ENCODE results near the gene FAM131B.

FAM131B gene

DNA sequence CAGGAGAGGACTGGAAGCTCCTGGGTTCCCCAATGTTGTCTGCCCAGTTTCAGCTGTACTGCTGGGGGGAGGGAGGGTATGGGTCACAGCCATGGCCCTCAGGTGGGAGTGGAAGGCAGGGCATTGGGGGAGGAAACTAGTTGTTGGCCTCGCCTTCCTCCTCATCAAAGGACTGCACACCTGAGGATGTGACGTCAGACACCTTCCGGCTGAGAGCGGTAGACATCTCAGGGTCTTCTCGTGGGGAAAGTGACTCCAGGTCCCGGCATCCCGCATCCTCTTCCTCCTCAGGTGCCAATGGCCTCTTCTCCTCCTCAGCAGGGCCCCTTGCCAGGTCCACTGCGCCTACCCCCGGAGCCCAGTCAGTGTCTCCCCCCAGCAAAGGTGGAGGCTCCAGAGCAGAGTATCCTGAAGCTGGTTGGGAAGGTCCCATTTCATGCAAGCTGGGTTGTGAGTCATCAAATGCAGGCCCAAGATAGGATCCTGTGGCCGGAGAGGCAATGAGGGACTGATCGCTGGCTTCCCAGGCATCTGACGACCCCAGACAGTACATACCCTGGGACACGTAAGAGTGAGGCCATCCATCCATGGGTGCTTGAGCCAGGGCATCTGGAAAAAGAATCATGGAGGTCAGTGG is 6.0 kb downstream of the FAM131B start:
- no peak for DNase-seq

DNA sequence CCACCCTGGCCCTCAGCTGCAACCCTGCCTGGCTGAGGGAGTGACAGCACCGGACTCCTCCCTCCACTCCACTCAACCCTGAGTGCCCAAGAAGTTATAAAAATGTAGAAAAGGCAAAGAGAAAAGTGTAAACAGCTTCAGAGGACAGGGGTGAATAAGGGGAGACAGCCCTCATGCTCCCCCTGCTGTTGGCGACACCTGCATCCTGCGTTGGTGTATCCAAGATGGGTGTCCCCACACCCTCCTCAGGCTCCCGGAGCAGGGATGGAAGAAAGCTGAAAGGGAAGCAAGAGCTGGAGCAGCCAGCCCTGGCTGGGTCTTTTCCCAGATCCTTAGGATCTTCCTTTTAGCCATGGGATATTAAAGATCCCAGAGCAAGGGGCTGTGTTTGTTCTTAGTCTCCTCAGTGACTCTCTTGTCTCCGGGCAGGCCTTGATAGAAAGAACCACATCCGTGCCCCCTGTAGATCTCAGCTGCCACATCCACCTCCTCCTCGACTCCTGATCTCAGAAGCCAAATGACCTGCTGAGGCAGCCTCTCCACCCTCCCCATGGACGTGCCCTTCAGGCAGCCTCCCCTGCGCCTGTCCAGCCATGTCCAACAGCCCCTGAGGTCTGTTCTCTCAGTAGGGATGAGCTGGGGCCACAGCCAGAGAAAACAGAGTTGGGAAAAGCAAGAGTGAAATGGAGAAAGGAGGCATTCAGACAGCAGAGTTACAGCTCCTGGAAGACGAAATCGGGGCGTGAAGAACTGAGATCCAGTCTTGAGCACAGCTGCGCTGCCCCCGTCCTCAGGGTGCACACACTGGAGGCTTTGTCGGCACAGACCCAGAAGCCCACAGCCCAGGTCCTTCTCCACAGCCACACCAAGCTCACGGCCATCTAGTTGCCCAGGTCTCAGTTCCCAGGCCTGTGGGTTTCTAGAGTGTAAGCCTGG is 6.8 kb downstream of the FAM131B start:
- no peak for DNase-seq

DNA sequence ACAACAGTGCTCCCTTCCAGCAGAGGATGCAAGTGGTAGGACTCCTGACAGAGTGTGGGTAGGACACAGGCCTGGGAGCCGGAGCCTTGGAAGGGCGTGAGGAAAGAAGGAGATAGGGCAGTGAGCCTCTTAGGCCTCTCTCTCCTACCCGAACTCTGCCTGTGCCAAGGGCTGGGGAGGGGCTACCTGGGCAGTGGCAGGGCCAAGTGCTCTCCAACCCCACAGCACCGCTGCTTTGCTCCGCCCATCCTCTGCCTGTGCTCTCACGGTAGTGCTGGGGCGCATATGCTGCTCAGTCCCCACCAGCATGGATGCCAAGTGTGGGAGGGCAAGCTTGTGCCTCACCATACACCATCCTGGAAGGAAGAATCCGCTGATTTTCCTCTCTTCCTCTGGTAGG is 7.5 kb downstream of the FAM131B start:
- no peak for DNase-seq

DNA sequence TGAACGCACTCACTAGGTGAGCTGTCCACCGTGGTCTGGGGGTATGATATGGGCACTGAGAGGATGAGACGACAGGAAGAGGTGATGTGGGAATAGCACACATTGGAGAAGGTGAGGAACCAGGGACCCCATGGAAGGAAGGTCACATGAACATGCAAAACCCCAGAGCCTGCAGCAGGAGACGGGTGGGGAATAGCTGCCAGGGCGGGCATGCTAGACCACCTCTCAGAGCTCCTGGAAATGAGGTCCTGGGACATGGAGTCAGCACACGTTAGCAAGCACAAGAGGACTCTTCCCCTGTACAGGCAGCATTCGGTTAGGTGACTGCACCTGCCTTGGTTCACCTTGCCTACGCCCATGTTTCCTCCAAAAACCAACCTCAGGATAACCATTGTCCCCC is 8.1 kb downstream of the FAM131B start:
- DNase-seq: no peak

- no peak for DNase-seq
Measured at GRCh38 chr7:143352531-143353002, 9.9 kb downstream of the FAM131B start.

DNA sequence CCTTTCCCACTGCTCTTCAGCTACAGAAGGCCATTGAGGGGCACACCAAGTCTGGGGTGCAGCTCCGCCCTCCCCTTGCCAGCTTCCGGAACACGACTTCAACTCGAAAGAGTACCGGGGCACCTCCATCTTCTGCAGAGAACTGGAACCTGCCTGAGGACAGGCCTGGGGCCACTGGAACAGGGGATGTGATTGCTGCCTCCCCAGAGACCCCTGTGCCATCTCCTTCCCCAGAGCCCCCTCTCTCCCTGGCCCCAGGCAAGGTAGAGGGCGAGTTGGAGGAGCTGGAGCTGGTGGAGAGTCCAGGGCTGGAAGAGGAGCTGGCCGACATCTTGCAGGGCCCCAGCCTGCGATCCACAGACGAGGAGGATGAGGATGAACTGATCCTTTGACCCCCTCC is 10.9 kb downstream of the FAM131B start:
- no peak for DNase-seq

- DNase-seq: no peak
Measured at GRCh38 chr7:143351060-143351459, 11.5 kb downstream of the FAM131B start.

- no peak for DNase-seq
Measured at GRCh38 chr7:143347950-143348349, 14.6 kb downstream of the FAM131B start.

- DNase-seq: no peak
Measured at GRCh38 chr7:143346018-143346417, 16.5 kb downstream of the FAM131B start.

DNA sequence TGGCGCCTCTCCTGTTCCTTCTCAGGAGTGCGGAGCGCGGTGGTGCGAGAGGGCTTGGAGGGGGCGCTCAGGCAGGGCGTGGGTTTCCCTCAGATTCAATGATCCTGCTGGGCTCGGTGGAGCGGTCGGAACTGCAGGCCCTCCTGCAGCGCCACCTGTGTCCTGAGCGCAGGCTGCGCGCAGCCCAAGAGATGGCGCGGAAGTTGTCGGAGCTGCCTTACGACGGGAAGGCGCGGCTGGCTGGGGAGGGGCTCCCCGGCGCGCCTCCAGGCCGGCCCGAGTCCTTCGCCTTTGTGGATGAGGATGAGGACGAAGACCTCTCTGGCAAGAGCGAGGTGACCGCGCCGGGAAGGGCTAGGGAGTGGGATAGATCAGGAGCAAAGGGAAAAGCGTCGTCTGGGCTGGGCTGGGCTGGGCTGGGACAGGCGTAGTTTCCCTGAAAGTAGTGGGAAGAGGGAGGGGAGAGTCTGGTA is 17.0 kb downstream of the FAM131B start:
- DNase-seq: peak; percentile 12

DNA sequence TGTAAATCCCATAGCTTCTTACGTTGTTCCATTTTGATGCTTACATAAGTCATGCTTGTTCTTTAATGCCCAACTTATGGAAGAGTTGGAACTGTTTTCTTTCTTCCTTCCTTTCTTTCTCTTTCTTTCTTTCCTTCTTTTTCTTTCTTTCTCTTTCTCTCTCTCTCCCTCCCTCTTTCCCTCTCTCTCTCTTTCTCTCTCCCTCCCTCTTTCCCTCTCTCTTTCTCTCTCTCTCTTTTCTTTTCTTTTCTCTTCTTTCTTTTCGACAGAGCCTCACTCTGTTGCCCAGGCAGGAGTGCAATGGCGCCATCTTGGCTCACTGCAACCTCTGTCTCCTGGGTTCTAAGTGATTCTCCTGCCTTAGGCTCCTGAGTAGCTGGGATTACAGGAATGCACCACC is 18.9 kb downstream of the FAM131B start:
- DNase-seq: no peak

GRCh38 chr7:143341842-143342241 is 20.7 kb downstream of the FAM131B start:
- no peak for DNase-seq

DNA sequence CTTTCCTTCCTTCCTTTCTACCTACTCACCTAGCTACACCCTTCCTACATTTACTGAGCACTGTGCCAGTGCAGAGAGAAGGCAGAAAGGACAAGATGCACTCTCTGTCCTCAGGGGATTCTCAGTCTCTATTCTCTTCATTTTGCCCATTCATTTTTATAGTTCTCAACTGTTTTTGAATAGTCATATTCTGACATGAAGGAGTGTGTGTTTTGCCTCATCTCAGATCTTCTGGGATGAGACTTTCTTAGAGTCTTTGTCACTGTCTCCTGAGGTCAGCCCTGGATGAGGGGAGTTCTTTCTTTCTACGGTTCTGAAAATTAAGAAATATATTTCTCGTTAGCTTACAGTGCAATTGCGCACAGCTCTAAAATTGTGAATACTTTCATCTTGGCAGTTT is 25.3 kb downstream of the FAM131B start:
- no peak for DNase-seq

DNA sequence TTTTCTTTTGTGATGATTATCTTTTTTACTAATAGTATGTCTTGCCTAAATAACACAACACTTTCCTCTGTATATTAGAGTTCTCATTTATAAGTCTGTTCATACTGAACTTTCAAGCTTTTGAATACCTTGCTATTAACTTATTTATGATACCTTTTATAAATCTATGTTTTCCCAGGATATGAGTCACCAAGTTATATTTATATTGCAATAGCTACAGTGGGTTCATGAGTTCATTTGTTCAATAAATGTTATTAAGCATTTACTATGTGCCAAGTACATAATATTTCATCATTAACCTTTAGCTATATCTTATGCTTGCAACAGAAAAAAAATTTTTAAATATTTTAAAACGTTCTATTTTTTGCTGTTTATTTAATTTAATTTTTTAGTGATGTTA is 28.3 kb downstream of the FAM131B start:
- DNase-seq: no peak

DNA sequence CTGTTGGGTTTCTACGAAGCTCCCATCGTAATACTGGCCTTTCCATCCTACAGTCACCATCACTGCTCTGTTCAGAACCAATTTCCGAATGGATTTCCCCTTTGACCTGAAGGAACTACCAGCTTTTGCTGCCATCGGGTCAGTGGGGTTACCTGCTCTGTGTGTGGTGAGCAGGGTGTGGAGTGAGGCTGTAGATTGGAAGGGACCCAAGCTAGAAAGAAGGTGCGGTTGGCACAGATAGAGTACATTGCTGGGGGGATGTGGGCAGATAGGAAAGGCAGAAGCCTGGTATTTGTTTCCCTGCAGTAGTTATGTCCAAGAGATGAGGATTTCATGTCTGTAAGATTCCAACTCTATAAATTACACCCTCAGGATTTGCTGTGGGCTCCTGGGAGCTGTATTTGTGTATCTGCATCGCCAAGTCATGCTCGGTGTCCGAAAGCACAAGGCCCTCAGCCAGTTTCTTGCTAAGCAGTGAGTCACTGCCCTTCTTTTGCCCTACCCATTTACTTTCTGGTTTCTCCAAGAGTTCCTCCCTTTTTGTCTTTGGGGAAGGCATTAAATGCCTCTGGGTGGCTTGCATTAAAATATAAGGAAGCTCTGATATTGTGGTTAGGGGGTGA is 31.2 kb downstream of the FAM131B start:
- no peak for DNase-seq

DNA sequence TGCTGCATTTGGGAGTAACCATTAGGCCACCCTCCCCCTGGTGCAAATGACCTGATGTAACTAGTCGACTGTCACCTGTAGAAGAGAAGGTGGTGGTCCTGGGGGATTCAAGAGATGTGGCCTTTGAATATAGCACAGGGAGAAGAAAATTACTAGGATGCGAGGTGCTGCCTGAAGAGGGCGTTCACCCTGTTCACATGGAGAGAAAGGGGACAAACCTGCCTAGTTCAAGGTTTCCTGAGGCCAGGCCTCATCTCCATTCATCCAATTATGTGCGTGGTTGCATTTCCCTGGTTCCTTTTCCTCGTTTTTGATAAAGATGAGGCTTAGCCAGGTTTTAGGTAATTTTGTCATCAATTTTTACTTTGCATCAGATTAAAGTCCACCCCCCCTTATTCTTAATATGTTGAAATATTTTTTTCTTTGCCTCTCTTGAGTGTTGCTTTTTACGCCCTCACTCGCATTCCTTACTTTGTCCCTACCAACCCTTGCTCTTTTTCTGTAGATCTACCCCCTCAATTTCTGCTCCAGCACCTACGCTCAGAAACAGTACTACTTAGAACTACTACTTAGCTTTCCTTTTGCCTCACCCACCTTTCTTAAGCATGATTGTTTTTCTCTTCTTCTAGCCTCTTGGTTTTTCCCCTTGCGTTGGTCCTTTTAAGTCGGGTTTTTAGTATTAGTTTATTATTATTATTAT is 32.9 kb downstream of the FAM131B start:
- no peak for DNase-seq

GRCh38 chr7:143327903-143328302 is 34.6 kb downstream of the FAM131B start:
- DNase-seq: no peak

DNA sequence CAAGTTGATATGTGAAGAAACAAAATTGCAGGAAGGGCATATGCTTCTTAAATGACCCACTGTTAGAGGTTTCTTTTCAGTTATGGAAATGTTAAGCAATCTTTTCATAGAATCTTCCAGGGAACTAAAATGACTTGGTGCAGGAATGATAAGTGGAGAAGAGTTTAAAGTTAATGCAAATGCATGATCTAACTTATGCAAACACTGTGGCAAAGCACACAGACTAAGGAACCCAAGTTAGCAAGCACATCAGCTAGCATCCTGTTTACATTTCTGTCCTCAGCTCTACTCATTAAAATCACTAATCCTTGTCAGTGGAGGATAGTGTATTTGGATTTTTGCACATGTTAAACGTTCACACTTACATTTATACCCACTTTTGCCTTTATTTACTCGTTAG is 37.3 kb downstream of the FAM131B start:
- no peak for DNase-seq

GRCh38 chr7:143323653-143324052 is 38.9 kb downstream of the FAM131B start:
- DNase-seq: no peak

DNA sequence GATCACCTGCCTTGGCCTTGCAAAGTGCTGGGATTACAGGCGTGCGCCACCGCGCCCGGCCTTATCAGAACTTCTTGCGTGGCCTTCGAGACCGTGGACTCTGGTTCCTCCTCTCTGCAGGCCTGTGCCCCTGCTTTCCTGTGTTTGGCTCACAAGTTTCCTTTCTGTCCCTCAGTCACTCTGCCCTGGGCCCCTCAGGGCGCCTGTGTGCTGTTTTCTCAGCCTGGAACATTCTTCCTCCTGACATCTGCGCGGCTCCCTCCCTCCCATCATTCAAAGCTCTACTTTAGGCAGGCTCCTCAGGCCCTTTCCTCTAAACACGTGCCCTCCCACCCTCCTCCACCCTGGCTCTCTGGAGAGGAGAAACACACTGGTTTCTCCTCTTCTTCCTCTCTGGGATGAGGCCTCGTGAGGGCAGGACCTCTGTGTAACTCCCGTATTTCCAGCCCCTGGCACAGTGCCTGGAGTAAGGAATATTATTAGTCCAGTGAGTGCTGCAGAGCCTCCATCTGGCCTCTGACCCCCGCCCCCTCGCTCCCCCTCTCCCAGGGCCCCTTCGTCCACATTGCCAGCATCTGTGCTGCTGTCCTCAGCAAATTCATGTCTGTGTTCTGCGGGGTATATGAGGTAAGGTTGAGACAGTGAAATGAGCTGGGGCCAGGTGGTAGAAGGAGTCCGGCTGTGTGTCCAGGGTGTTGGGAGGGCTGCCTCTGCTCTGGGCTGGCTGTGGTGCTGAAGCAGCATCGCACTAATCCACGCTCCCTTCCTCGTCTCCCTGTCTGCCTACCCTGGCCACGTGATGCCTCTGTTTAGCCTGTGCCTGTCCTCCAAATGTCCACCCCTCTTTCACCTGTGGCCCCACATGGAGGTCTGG is 39.5 kb downstream of the FAM131B start:
- DNase-seq: no peak

DNA sequence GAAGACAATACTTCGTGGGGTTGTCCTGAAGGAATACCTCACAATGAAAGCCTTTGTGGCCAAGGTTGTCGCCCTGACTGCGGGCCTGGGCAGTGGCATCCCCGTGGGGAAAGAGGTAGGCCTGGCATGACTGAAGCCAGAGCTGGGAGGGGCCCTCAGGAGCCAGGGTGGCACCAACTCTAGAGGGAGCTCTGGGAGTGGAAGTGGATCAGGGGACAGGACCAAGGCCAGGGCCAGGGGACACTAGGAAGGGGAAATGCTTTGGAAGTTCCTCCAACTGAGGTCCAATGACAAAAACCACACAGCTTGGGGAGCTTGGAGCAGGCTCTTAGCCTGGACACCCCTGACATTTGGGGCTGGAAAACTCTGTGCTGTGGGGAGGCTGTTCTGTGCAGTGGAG is 40.8 kb downstream of the FAM131B start:
- DNase-seq: no peak

DNA sequence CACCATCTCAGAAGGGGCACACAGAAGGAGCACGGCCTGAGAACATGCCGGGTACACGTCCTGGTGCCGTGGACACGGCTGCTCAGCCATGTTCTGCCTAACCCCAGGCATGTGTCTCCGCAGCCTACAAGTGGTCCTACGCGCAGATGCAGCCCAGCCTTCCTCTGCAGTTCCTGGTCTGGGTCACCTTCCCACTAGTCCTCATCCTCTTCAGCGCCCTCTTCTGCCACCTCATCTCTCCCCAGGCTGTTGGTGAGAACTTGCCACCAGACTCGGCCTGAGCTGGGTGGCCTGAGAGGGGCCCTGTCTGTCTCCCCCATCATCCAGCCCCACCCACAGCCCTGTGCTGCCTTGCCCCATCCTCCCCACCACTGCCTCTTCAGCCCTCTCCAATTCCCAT is 41.3 kb downstream of the FAM131B start:
- DNase-seq: no peak
